ENCODE results near the gene PRKG1.

DNA sequence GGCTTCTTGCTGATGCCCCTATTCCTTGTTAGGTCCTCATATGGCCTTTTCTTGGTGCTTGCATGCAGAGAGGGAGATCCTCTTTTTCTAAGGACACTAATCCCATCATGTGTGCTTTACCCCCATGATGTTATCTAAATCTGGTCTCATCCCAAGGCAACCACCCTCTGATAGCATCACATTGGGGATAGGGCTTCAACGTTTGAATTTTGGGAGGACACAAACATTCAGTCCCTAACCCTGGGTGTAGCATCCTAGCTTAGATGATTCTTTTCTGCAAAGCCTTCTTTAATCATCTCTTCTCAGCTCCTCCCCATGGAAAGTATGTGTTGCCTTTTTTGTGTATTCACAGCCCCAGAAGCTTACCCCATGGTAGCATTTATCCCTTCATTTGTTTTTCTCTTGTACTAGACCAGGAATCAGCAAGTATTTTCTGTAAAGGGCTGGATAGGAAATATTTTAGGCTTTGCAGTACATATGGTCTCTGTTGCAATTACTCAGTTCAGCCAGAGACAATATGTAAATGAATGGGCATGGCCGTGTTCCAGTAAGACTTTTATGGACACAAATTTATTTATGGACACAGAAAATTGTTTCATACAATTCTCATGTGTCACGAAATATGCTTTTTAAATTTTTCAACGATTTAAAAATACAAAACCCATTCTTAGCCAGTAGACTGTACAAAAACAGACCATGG, 726.6 kb downstream of the PRKG1 start:
- TF ChIP-seq POLR2A (IDR thresholded peaks at IDR 0.05; ENCODE audit: control extremely low read depth in 1 of 2, low read depth in 2 of 2, low read length in 2 of 2) (no peak), EP300 (IDR thresholded peaks at IDR 0.05; ENCODE audit: borderline replicate concordance in 1 of 2, low read depth in 2 of 2, low read length in 2 of 2) (no peak), EZH2 (IDR thresholded peaks at IDR 0.05; ENCODE audit: low read depth, low read length, severe bottlenecking) (no peak), MAFK (IDR thresholded peaks at IDR 0.05; ENCODE audit: low read depth, low read length) (no peak), POLR2AphosphoS5 (IDR thresholded peaks at IDR 0.05; ENCODE audit: low read depth, low read length) (no peak), YY1 (IDR thresholded peaks at IDR 0.05; ENCODE audit: low read depth, low read length) (no peak), CHD2 (IDR thresholded peaks at IDR 0.05; ENCODE audit: low read length) (no peak), TBP (IDR thresholded peaks at IDR 0.05; ENCODE audit: low read depth, low read length) (no peak)
- TF ChIP-seq, protein P1, sequence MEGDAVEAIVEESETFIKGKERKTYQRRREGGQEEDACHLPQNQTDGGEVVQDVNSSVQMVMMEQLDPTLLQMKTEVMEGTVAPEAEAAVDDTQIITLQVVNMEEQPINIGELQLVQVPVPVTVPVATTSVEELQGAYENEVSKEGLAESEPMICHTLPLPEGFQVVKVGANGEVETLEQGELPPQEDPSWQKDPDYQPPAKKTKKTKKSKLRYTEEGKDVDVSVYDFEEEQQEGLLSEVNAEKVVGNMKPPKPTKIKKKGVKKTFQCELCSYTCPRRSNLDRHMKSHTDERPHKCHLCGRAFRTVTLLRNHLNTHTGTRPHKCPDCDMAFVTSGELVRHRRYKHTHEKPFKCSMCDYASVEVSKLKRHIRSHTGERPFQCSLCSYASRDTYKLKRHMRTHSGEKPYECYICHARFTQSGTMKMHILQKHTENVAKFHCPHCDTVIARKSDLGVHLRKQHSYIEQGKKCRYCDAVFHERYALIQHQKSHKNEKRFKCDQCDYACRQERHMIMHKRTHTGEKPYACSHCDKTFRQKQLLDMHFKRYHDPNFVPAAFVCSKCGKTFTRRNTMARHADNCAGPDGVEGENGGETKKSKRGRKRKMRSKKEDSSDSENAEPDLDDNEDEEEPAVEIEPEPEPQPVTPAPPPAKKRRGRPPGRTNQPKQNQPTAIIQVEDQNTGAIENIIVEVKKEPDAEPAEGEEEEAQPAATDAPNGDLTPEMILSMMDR (IDR thresholded peaks at IDR 0.05; ENCODE audit: control extremely low read depth in 1 of 3, insufficient read depth in 1 of 3, low read depth in 1 of 3, low read length in 3 of 3), result no peak

Measured in H1 (cell line).